Neural progenitor cell (in vitro differentiated cells): Measurements from ENCODE around the gene BTRC. TPM values are rescaled to one million over a fixed set of nuclear protein-coding genes. Genes with fewer than 3 reads are reported as not detected.

Experiments used
- DNase-seq: peaks from one replicate; pipeline ENCODE4 v3.0.0-alpha.2; 2016; ENCODE audit warnings: low spot score
- H2AFZ ChIP-seq: fragments of 200-600 bp; sonication (generic); replicated peaks from 2 replicates; pipeline ENCODE4 v1.6.1; 2016; ENCODE audit warnings: antibody characterized with exemption
- H3F3A ChIP-seq: fragments of 200-600 bp; sonication (generic); 2 replicates; pipeline ENCODE4 v1.6.1; 2016; ENCODE audit warnings: antibody characterized with exemption, low read depth
- H3K27ac ChIP-seq: fragments of 200-600 bp; sonication (generic); 2 replicates; pipeline ENCODE4 v1.5.1; 2016; ENCODE audit warnings: mild to moderate bottlenecking
- H3K27me3 ChIP-seq: fragments of 200-600 bp; sonication (generic); 2 replicates; pipeline ENCODE4 v1.6.1; 2016; ENCODE audit warnings: mild to moderate bottlenecking, moderate library complexity
- H3K36me3 ChIP-seq: fragments of 200-600 bp; sonication (generic); 2 replicates; pipeline ENCODE4 v1.5.1; 2016
- H3K4me1 ChIP-seq: fragments of 200-600 bp; sonication (generic); 2 replicates; pipeline ENCODE4 v1.6.1; 2016; ENCODE audit warnings: mixed run types
- H3K4me2 ChIP-seq: fragments of 200-600 bp; sonication (generic); 2 replicates; pipeline ENCODE4 v1.6.1; 2016
- H3K4me3 ChIP-seq: fragments of 200-600 bp; sonication (generic); 2 replicates; pipeline ENCODE4 v1.5.1; 2016
- H3K79me2 ChIP-seq: fragments of 200-600 bp; sonication (generic); 2 replicates; pipeline ENCODE4 v1.6.1; 2016; ENCODE audit warnings: low read depth
- H3K9ac ChIP-seq: fragments of 200-600 bp; sonication (generic); 2 replicates; pipeline ENCODE4 v1.6.1; 2016
- H3K9me3 ChIP-seq: fragments of 200-600 bp; sonication (generic); 2 replicates; pipeline ENCODE4 v1.5.1; 2016; ENCODE audit warnings: low read depth
- H4K20me1 ChIP-seq: fragments of 200-600 bp; sonication (generic); 2 replicates; pipeline ENCODE4 v1.6.1; 2016; ENCODE audit warnings: low read depth
- H3K27ac Mint-ChIP-seq: 3 replicates; pipeline ENCODE4 v1.8.0; 2021; ENCODE audit warnings: mixed read lengths
- H3K27me3 Mint-ChIP-seq: 2 replicates; pipeline ENCODE4 v1.8.0; 2022; ENCODE audit warnings: low read depth, mild to moderate bottlenecking, inconsistent platforms, moderate library complexity, mixed read lengths; ENCODE audit not compliant: insufficient read depth
- H3K36me3 Mint-ChIP-seq: 3 replicates; pipeline ENCODE4 v1.8.0; 2021; ENCODE audit warnings: mixed read lengths
- H3K4me1 Mint-ChIP-seq: 3 replicates; pipeline ENCODE4 v1.8.0; 2021; ENCODE audit warnings: mixed read lengths
- H3K4me3 Mint-ChIP-seq: 3 replicates; pipeline ENCODE4 v1.8.0; 2021; ENCODE audit warnings: mild to moderate bottlenecking, moderate library complexity, mixed read lengths
- H3K9me3 Mint-ChIP-seq: 3 replicates; pipeline ENCODE4 v1.8.0; 2020; ENCODE audit warnings: mixed read lengths
- EZH2 ChIP-seq: fragments of 200-600 bp; sonication (generic); IDR thresholded peaks from 2 replicates; pipeline ENCODE4 v1.6.1; 2017; ENCODE audit warnings: antibody characterized with exemption, mild to moderate bottlenecking, moderate library complexity
- EZH2phosphoT487 ChIP-seq: fragments of 200-600 bp; sonication (generic); IDR thresholded peaks from 2 replicates; pipeline ENCODE4 v1.6.1; 2017; ENCODE audit warnings: antibody characterized with exemption
- total RNA-seq: library from RNA; depleted of rRNA; stranded (reverse); fragments of >200 nt; gene quantifications from 2 replicates; pipeline ENCODE4 v1.2.3, GENCODE V29; 2015; ENCODE audit warnings: low replicate concordance
- TF ChIP-seq, protein P1 (sequence below): fragments of 200-600 bp; sonication (generic); IDR thresholded peaks from 2 replicates; pipeline ENCODE4 v1.5.1; 2017; ENCODE audit warnings: antibody characterized with exemption, mild to moderate bottlenecking

BTRC gene
- total RNA-seq, 1 donor from 2014 or later, result 25.4 TPM

DNA sequence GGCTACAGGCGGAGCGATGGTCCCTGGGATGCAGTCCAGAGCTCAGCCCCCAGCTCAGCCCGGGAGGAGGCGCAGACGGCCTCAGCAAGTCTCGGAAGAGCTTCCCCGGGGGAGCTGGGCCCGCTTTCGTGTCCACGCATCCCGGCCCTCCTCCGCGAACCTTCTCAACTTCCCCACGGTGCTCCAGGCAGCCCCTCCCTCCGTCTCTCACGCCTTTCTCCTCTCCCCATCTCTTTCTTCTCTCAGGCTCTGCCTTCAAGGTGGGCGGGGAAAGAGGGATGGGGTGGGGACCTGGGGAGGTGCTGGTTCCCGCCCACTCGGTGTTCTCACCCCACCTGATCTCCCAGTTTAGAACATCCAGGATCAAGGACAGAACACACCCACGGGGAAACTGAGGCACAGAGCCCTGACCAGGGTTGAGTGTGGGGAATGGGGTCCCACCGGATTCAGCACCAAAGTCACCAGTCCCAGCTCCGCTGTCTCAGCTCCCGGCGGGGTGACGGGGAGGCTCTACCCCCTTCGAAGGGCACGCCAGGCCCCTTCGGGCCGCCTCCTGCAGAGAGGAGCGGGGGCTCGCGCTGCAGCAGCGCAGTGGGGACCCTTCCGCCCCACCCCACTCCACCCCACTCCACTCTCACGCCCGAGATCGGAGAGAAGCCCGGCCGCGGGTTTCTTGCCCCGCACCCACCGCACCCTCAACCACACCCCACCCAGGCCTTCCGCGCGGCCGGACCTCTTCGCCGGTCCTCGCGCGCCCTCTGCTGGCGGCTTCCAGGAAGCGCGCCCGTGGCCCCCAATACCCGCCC lies 215.9 kb downstream of the BTRC start:
- Histone ChIP-seq H3K9ac (no peak overlapping the region), H3K79me2 (no peaks in the 10 kb centered on the region), H3K36me3 (no peaks in the 10 kb centered on the region), H3K27ac (no peak overlapping the region), H2AFZ (peak overlapping the region; percentile 83), H3F3A (peaks cover 24% of the 10 kb centered on the region), H3K27me3 (peaks cover 84% of the 10 kb centered on the region), H3K9me3 (no peaks in the 10 kb centered on the region), H3K4me3 (peak overlapping the region; percentile 53), H3K4me2 (peak overlapping the region; percentile 86), H4K20me1 (no peaks in the 10 kb centered on the region), H3K4me1 (peaks cover 18% of the 10 kb centered on the region)
- Mint-ChIP-seq H3K36me3 (no peaks in the 10 kb centered on the region), H3K4me1 (peaks cover 19% of the 10 kb centered on the region), H3K9me3 (peaks cover 2% of the 10 kb centered on the region), H3K4me3 (peak overlapping the region; percentile 67), H3K27me3 (peaks cover 42% of the 10 kb centered on the region), H3K27ac (no peak overlapping the region)
- TF ChIP-seq EZH2, result no peak
- TF ChIP-seq EZH2phosphoT487, result peak; percentile 25
- TF ChIP-seq, protein P1, sequence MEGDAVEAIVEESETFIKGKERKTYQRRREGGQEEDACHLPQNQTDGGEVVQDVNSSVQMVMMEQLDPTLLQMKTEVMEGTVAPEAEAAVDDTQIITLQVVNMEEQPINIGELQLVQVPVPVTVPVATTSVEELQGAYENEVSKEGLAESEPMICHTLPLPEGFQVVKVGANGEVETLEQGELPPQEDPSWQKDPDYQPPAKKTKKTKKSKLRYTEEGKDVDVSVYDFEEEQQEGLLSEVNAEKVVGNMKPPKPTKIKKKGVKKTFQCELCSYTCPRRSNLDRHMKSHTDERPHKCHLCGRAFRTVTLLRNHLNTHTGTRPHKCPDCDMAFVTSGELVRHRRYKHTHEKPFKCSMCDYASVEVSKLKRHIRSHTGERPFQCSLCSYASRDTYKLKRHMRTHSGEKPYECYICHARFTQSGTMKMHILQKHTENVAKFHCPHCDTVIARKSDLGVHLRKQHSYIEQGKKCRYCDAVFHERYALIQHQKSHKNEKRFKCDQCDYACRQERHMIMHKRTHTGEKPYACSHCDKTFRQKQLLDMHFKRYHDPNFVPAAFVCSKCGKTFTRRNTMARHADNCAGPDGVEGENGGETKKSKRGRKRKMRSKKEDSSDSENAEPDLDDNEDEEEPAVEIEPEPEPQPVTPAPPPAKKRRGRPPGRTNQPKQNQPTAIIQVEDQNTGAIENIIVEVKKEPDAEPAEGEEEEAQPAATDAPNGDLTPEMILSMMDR, result peak; percentile 90
- DNase-seq, result peak; percentile 89

DNA sequence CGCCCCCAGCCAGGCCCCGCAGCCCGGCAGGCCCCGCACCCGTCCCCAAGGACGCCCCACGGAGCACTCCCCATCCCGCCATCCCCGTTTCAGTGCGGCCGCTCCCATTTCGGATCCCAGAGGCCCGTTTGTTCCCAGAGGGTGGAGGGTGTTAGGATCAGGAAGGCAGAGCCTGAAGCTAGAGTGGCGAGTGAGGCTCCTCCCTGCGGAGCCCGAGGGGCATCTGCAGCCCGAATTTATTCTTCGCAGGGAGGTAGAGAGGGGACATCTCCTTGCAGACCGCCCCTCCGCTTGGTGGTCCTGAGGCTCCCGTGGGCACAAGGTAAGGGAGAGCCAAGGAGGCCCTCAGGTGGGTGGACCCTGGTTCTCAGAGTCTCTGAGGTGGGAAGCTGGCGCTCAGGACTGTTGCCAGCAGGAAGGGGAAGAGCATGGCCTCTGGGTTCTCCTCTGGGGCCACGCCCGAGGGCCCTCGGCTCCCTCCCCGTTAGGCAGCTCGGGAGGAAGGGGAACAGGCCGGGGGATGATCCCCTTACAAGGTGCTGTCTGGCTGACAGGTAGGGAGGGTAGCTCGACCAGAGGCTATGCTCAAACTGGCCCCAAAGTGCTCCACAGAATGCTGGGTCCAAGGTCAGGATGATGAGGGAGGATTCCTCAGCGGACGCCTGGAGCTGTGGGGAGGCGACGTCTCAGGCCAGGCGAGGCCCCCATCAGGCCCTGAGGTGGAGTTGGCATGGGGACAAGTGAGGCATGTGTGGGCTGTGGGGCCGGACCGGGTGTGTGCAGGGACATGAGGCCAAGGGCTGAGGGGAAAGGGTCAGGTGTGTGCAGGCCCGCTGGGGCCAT lies 216.7 kb downstream of the BTRC start:
- H4K20me1 ChIP-seq, result no peaks in the 10 kb centered on the region
- H3K27me3 Mint-ChIP-seq, result peaks cover 42% of the 10 kb centered on the region

DNA sequence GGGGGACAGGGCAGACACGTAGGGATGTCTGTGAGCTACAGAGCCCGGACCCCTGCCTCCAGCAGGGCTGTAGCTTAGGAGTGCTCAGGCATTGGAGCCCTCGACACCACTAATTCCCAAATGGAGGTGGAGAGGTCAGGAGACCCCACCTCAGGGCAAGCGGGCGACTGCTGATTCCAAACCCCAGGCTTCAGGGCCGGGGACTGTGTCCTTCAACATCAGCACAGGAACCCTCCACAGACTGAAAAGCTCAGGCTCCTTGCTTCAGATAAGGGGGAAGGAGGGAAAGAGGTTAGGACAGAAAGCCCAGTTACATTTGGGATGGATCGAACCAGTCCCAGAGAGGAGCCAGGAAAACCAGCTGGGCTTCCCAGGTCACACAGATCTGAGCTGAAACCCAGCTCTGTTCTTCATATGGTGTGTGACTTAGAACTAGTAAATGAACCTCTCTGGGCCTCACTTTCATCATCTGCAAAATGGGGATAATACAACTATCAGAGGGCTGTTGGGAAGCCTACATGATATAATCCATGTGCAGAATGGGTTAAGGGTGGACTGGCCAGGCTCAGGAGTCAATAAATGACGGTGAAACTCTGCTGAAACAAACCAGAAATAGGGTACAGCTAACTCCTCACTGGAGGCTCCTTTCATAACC lies 217.4 kb downstream of the BTRC start:
- Histone ChIP-seq H3K4me2 (no peak overlapping the region), H3K27me3 (peaks cover 69% of the 10 kb centered on the region), H4K20me1 (no peaks in the 10 kb centered on the region), H3K4me3 (no peak overlapping the region), H3F3A (peaks cover 24% of the 10 kb centered on the region), H3K27ac (no peak overlapping the region), H3K9me3 (no peaks in the 10 kb centered on the region), H3K4me1 (peaks cover 15% of the 10 kb centered on the region), H2AFZ (no peak overlapping the region), H3K36me3 (no peaks in the 10 kb centered on the region), H3K79me2 (no peaks in the 10 kb centered on the region), H3K9ac (no peak overlapping the region)
- TF ChIP-seq, protein P1, result no peak
- TF ChIP-seq EZH2, result no peak
- no peak for TF ChIP-seq EZH2phosphoT487
- no peaks in the 10 kb centered on the region for H3K36me3 Mint-ChIP-seq
- peaks cover 18% of the 10 kb centered on the region for H3K4me1 Mint-ChIP-seq
- DNase-seq, result no peak
- no peak overlapping the region for H3K27ac Mint-ChIP-seq
- H3K27me3 Mint-ChIP-seq, result peaks cover 39% of the 10 kb centered on the region
- peak overlapping the region; percentile 63 for H3K4me3 Mint-ChIP-seq
- H3K9me3 Mint-ChIP-seq, result peaks cover 2% of the 10 kb centered on the region

More for the DNA sequence above, 216.7 kb downstream of the BTRC start:
- Histone ChIP-seq H3K27me3 (peaks cover 76% of the 10 kb centered on the region), H3K4me1 (peaks cover 18% of the 10 kb centered on the region), H3K27ac (no peak overlapping the region), H3K9ac (no peak overlapping the region), H3K9me3 (no peaks in the 10 kb centered on the region), H3F3A (peaks cover 24% of the 10 kb centered on the region), H3K79me2 (no peaks in the 10 kb centered on the region), H2AFZ (peak overlapping the region; percentile 83), H3K4me2 (peak overlapping the region; percentile 86), H3K4me3 (peak overlapping the region; percentile 53), H3K36me3 (no peaks in the 10 kb centered on the region)
- Mint-ChIP-seq H3K4me3 (peak overlapping the region; percentile 63), H3K9me3 (peaks cover 2% of the 10 kb centered on the region), H3K36me3 (no peaks in the 10 kb centered on the region), H3K27ac (no peak overlapping the region), H3K4me1 (peaks cover 19% of the 10 kb centered on the region)
- TF ChIP-seq EZH2phosphoT487 (no peak), EZH2 (no peak)
- TF ChIP-seq, protein P1, result no peak
- no peak for DNase-seq
